ENCODE measurements around the gene F2RL3. TPM values are rescaled to one million over a fixed set of nuclear protein-coding genes. Genes with fewer than 3 reads are reported as not detected.

The F2RL3 gene
- total and polyA plus RNA-seq, 7 donors = 0.69 to 3.9 (median 1.9) TPM

DNA sequence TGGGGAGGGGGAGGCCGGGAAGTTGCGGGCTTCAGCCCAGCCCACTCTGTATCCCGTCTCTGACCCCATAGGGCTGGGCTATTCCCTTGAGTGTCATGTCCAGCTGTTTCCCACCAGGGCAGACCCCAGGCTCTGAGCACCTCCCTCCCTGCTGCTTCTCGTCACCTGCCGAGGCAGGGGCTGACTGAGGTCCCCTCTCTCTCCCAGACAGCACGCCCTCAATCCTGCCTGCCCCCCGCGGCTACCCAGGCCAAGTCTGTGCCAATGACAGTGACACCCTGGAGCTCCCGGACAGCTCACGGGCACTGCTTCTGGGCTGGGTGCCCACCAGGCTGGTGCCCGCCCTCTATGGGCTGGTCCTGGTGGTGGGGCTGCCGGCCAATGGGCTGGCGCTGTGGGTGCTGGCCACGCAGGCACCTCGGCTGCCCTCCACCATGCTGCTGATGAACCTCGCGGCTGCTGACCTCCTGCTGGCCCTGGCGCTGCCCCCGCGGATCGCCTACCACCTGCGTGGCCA, 625 bp downstream of the F2RL3 start:
- 66 to 74% methylated on average over 22 of the region's 22 CpGs for WGBS, 2 donors
- intact Hi-C loops (cut with DNase I) = no loop called here
- H3K4me3 ChIP-seq = peak overlapping the region in 1 of 4 donors; percentile 19

DNA sequence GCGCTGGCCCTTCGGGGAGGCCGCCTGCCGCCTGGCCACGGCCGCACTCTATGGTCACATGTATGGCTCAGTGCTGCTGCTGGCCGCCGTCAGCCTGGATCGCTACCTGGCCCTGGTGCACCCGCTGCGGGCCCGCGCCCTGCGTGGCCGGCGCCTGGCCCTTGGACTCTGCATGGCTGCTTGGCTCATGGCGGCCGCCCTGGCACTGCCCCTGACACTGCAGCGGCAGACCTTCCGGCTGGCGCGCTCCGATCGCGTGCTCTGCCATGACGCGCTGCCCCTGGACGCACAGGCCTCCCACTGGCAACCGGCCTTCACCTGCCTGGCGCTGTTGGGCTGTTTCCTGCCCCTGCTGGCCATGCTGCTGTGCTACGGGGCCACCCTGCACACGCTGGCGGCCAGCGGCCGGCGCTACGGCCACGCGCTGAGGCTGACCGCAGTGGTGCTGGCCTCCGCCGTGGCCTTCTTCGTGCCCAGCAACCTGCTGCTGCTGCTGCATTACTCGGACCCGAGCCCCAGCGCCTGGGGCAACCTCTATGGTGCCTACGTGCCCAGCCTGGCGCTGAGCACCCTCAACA, 1.2 kb downstream of the F2RL3 start:
- no peak overlapping the region for H3K27ac ChIP-seq
- 94 to 95% methylated on average over 48 of the region's 48 CpGs for WGBS, 2 donors
- no peaks in the 10 kb centered on the region for H3K9me3 ChIP-seq
- DNase-seq = peak; percentile 50
- H3K4me1 ChIP-seq = peaks cover 0 to 8% (median 4%) of the 10 kb centered on the region in 4 donors
- H3K36me3 ChIP-seq = no peaks in the 10 kb centered on the region
- H3K27me3 ChIP-seq = peaks cover 0 to 30% (median 10%) of the 10 kb centered on the region in 3 donors
- TF ChIP-seq, protein P1, sequence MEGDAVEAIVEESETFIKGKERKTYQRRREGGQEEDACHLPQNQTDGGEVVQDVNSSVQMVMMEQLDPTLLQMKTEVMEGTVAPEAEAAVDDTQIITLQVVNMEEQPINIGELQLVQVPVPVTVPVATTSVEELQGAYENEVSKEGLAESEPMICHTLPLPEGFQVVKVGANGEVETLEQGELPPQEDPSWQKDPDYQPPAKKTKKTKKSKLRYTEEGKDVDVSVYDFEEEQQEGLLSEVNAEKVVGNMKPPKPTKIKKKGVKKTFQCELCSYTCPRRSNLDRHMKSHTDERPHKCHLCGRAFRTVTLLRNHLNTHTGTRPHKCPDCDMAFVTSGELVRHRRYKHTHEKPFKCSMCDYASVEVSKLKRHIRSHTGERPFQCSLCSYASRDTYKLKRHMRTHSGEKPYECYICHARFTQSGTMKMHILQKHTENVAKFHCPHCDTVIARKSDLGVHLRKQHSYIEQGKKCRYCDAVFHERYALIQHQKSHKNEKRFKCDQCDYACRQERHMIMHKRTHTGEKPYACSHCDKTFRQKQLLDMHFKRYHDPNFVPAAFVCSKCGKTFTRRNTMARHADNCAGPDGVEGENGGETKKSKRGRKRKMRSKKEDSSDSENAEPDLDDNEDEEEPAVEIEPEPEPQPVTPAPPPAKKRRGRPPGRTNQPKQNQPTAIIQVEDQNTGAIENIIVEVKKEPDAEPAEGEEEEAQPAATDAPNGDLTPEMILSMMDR (IDR thresholded peaks at IDR 0.05) = no peak
- TF ChIP-seq POLR2A (IDR thresholded peaks at IDR 0.05) (no peak), POLR2AphosphoS5 (IDR thresholded peaks at IDR 0.05) (no peak), EP300 (IDR thresholded peaks at IDR 0.05) (no peak)
- peak overlapping the region in 1 of 4 donors; percentile 19 for H3K4me3 ChIP-seq
- intact Hi-C loops (cut with DNase I) = no loop called here

More for the DNA sequence above, 625 bp downstream of the F2RL3 start:
- Histone ChIP-seq H3K9me3 (no peaks in the 10 kb centered on the region), H3K36me3 (no peaks in the 10 kb centered on the region), H3K27ac (peak overlapping the region in 2 of 4 donors; percentile 26 to 41), H3K27me3 (peaks cover 0 to 33% (median 10%) of the 10 kb centered on the region in 3 donors), H3K4me1 (peaks cover 0 to 8% (median 4%) of the 10 kb centered on the region in 4 donors)
- TF ChIP-seq, protein P1 (IDR thresholded peaks at IDR 0.05) = no peak
- TF ChIP-seq EP300 (IDR thresholded peaks at IDR 0.05) = no peak
- DNase-seq = peak; percentile 61

DNA sequence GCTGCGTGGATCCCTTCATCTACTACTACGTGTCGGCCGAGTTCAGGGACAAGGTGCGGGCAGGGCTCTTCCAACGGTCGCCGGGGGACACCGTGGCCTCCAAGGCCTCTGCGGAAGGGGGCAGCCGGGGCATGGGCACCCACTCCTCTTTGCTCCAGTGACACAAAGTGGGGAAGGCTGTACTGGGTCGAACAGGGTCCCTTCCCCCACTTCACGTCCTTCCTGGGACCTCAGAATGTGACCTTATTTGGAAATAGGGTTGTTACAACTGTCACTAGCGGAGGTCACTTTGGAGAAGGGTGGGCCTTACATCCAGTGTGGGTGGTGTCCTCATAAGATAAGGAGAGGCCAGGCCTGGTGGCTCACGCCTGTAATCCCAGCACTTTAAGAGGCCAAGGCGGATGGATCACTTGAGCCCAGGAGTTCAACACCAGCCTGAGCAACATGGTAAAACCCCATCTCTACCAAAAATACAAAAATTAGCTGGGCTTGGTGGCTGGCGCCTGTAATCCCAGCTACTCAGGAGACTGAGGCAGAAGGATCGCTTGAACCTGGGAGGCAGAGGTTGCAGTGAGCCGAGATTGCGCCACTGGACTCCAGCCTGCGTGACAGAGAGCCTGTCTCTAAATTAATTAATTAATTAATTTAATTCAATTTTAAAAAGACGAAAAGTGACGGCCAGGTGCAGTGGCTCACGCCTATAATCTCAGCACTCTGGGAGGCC, 1.8 kb downstream of the F2RL3 start:
- intact Hi-C loops (cut with DNase I) = no loop called here
- TF ChIP-seq EP300 (IDR thresholded peaks at IDR 0.05) = no peak
- TF ChIP-seq, protein P1 (IDR thresholded peaks at IDR 0.05) = no peak
- TF ChIP-seq POLR2A (IDR thresholded peaks at IDR 0.05) = no peak
- no peak for TF ChIP-seq POLR2AphosphoS5 (IDR thresholded peaks at IDR 0.05)
- peak; percentile 48 for DNase-seq
- Histone ChIP-seq H3K4me3 (no peak overlapping the region), H3K27ac (no peak overlapping the region), H3K4me1 (peaks cover 0 to 9% (median 4%) of the 10 kb centered on the region in 4 donors), H3K36me3 (no peaks in the 10 kb centered on the region), H3K9me3 (no peaks in the 10 kb centered on the region), H3K27me3 (peaks cover 2 to 28% (median 10%) of the 10 kb centered on the region in 3 donors)
- 86 to 88% methylated on average over 24 of the region's 24 CpGs for WGBS, 2 donors

DNA sequence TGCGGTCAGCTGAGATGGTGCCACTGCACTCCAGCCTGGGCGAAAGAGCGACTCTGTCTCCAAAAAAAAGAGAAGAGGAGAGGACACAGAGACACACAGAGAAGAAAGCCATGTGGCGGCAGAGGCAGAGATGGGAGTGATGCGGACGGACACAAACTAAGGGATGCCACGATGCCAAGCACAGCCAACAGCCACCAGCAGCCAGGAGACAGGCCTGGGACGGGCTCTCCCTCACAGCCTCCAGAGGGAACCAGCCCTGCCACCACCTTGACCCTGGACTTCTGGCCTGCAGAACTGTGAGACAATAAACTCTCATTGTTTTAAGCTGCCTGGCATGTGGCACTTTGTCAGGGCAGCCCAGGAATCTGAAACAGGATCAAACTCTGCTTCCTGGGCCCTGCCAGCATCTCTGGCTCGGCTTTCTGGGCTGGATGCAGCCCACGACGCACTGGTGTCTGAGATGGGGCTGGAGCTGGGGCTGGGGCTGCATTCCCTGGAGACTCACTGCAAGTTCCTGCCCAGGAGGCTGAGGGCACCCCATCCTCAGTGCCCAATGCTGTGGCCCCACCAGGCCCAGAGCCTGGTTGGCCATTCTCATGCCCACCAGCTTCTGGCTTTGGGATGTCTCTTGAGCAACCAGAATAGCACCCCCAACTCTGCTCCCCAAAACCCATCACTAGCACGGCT, 3.0 kb downstream of the F2RL3 start:
- Histone ChIP-seq H3K4me1 (peaks cover 0 to 21% (median 14%) of the 10 kb centered on the region in 4 donors), H3K36me3 (no peaks in the 10 kb centered on the region), H3K27me3 (peaks cover 10 to 38% (median 18%) of the 10 kb centered on the region in 3 donors), H3K4me3 (no peak overlapping the region), H3K27ac (no peak overlapping the region), H3K9me3 (no peaks in the 10 kb centered on the region)
- DNase-seq = no peak
- no peak for TF ChIP-seq EP300 (IDR thresholded peaks at IDR 0.05)
- 88 to 91% methylated on average over 12 of the region's 12 CpGs for WGBS, 2 donors
- intact Hi-C loops (cut with DNase I) = no loop called here

DNA sequence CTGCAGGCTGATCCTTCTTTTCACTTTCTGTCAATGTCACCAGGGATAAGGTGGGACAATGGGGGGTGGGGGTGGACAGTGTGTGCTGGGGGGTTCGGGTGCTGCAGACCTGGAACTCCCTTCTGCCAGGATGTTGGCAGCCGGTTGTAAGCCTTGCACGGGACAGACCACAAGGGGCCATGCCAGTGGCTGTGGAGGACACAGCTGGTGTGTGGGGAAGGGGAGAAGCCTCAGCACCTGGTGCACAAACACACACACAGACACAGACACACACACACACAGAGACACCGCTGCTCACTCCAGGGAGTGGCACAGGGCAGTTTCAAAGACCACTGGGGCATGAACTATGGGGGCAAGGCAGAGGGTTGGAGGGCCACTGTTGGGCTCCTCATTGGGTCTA, 3.6 kb downstream of the F2RL3 start:
- H3K27me3 ChIP-seq = peaks cover 10 to 34% (median 23%) of the 10 kb centered on the region in 3 donors
- peaks cover 0 to 26% (median 14%) of the 10 kb centered on the region in 4 donors for H3K4me1 ChIP-seq
- H3K27ac ChIP-seq = no peak overlapping the region
- TF ChIP-seq POLR2A (IDR thresholded peaks at IDR 0.05) = no peak
- no peak for TF ChIP-seq EP300 (IDR thresholded peaks at IDR 0.05)
- TF ChIP-seq, protein P1 (IDR thresholded peaks at IDR 0.05) = no peak
- TF ChIP-seq POLR2AphosphoS5 (IDR thresholded peaks at IDR 0.05) = no peak
- DNase-seq = no peak
- H3K36me3 ChIP-seq = no peaks in the 10 kb centered on the region
- no peak overlapping the region for H3K4me3 ChIP-seq
- 36 to 50% methylated on average over 4 of the region's 4 CpGs for WGBS, 2 donors
- no peaks in the 10 kb centered on the region for H3K9me3 ChIP-seq
- intact Hi-C loops (cut with DNase I) = no loop called here

All from sigmoid colon (tissue), 7 donors.